Suprapubic skin (tissue), 4 donors: Measurements from ENCODE around the gene PCDHGB7.

ENCODE experiments used
- EP300 ChIP-seq: sonication (generic); formaldehyde crosslinking; IDR thresholded peaks from one replicate; pipeline ENCODE4 v1.6.1; 2017; ENCODE audit warnings: antibody characterized with exemption
- POLR2A ChIP-seq, 2 donors: fragments of 450-650 bp; IDR thresholded peaks; one replicate each; pipeline ENCODE4 v1.6.1; 2017; ENCODE audit warnings: antibody characterized with exemption in 2 of 2, mild to moderate bottlenecking in 2 of 2, moderate library complexity in 2 of 2
- POLR2AphosphoS5 ChIP-seq, 3 donors: sonication (generic); formaldehyde crosslinking; IDR thresholded peaks; one replicate each; pipeline ENCODE4 v1.6.1; 2017; ENCODE audit warnings: antibody characterized with exemption in 3 of 3
- TF ChIP-seq, protein P1 (sequence below), 2 donors: fragments of 200-600 bp in 1 of 2; fragments of 450-650 bp in 1 of 2; sonication (generic) in 1 of 2; IDR thresholded peaks; one replicate each; pipeline ENCODE4 v1.5.1; 2016 to 2019; ENCODE audit warnings: antibody characterized with exemption in 2 of 2, mild to moderate bottlenecking in 1 of 2, moderate library complexity in 1 of 2

DNA sequence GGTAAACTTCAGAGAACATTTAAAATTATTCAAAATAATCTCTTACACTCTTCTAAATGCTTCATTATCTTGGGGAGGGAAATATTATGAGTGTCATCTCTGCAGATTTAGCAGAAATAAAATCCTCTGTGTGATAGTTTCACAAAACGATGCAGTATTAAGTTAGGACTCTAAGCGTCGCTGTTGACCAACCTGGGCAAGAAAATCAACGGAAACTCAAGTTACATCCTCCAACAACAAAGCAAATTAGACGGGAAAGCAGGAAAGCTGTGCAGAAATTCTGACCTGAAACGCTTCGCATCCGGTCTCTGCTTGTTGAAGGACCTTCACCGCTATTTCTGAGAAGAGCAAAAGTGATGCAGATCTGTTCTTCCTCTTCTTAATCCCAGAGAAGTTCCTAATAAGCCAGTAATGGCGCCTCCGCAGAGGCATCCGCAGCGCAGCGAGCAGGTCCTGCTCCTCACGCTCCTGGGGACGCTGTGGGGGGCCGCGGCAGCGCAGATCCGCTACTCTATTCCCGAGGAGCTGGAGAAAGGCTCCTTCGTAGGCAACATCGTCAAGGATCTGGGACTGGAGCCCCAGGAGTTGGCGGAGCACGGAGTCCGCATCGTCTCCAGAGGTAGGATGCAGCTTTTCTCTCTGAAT is 43.7 kb upstream of the PCDHGB7 start, which contains the start of gene PCDHGA6:
- TF ChIP-seq POLR2AphosphoS5 (IDR thresholded peaks at IDR 0.05) (no peak), POLR2A (IDR thresholded peaks at IDR 0.05) (no peak), EP300 (no peak)
- TF ChIP-seq, protein P1, sequence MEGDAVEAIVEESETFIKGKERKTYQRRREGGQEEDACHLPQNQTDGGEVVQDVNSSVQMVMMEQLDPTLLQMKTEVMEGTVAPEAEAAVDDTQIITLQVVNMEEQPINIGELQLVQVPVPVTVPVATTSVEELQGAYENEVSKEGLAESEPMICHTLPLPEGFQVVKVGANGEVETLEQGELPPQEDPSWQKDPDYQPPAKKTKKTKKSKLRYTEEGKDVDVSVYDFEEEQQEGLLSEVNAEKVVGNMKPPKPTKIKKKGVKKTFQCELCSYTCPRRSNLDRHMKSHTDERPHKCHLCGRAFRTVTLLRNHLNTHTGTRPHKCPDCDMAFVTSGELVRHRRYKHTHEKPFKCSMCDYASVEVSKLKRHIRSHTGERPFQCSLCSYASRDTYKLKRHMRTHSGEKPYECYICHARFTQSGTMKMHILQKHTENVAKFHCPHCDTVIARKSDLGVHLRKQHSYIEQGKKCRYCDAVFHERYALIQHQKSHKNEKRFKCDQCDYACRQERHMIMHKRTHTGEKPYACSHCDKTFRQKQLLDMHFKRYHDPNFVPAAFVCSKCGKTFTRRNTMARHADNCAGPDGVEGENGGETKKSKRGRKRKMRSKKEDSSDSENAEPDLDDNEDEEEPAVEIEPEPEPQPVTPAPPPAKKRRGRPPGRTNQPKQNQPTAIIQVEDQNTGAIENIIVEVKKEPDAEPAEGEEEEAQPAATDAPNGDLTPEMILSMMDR (IDR thresholded peaks at IDR 0.05) = no peak
